GM19193 (cell line): Measurements from ENCODE around the gene HTT.
A peak's percentile ranks its signal among the peaks of the same experiment; 100 is the strongest.

Experiments used
- POLR2A ChIP-seq: IDR thresholded peaks from 4 replicates; pipeline ENCODE4 v1.6.1; 2011; ENCODE audit not compliant: insufficient read depth, insufficient read length; ENCODE audit errors: extremely low read depth

The HTT gene

DNA sequence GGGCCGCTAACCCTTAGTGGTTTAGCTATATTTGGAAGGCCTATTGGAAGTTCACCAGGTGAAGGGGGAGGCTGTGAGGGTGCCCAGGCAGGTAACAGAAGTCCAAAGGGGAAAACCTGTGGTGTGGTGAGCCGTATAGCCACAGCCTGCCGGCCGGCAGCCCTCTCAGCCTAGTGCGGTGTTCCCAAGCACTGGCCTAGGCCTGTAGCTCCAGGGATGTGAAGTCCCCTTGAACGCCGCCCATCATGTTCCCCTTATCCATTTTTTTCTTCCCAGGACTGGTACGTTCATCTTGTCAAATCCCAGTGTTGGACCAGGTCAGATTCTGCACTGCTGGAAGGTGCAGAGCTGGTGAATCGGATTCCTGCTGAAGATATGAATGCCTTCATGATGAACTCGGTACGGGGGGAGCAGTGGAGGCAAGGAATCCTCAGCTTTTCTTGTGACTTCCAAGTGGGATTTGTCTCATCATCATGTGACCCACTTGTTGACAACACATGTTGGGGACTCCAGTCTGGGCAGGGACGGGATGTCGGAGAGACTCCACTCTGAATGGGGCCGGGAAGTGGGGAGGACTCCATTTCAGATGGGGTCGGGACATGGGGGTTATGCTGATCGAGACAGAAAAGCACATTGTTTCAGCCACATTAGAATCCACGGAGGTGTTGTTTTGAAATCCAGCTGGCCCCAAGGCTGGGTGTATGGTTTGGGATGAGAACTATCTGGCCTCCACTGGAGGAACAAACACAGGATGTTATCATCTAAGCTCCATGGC is 135.3 kb downstream of the HTT start:
- no peak for TF ChIP-seq POLR2A

DNA sequence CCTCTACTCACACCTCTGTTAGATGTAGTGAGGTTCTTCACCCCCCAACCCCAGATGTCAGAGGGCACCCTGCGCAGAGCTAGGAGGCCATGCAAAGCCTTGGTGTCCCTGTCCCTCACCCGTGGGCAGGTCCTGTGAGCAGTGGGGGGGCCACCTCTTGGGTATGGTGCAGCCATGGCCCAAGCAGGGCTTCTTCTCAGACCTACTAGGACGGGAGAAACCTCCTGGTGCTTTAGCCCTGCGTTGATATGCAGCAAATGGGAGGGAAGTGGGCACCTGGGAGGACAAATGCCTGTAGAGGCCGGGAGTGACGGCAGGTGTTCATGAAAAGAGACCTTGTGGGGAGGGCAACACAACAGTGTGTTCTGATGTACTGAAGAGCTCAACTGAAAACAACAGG is 136.0 kb downstream of the HTT start:
- no peak for TF ChIP-seq POLR2A

DNA sequence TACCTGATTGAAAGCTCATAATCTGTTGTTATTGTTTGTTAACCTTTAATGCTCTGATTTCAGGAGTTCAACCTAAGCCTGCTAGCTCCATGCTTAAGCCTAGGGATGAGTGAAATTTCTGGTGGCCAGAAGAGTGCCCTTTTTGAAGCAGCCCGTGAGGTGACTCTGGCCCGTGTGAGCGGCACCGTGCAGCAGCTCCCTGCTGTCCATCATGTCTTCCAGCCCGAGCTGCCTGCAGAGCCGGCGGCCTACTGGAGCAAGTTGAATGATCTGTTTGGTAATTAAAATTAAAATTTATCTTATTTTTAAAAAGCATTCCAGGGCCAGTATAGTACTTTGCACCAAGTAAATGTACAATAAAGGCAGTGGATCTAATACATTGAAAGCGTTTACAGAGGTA is 137.4 kb downstream of the HTT start:
- TF ChIP-seq POLR2A: no peak

DNA sequence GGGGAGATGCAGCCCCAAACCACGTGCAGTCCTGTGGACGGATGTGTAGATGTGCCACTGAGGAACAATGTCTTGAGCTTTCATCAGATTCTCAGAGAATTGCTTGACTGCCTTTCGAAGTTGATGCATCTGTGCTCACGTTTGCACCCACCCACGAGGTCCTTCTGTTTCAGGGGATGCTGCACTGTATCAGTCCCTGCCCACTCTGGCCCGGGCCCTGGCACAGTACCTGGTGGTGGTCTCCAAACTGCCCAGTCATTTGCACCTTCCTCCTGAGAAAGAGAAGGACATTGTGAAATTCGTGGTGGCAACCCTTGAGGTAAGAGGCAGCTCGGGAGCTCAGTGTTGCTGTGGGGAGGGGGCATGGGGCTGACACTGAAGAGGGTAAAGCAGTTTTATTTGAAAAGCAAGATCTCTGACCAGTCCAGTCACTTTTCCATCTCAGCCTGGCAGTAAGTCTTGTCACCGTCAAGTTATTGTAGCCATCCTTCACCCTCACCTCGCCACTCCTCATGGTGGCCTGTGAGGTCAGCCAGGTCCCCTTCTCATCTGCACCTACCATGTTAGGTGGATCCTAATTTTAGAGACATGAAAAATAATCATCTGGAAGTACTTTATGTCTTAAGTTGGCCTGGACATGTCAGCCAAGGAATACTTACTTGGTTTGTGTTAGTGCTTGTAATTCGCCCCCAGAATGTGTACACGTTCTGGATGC is 138.1 kb downstream of the HTT start:
- TF ChIP-seq POLR2A: no peak

DNA sequence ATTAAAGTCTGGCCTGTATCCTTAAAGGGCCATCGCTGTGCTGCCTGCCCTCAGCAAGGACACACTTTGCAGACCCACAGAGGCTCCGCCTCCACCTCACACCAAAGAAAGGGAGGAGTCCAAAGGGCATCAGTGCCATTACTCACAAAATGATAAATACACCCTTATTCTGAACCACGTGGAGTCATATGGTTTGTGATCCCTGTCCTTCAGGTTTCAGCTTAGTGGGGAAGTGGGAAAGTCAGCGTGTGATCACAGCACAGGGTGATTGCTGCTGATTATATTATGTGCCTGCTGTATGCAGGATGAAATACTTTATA is 138.6 kb downstream of the HTT start:
- no peak for TF ChIP-seq POLR2A

DNA sequence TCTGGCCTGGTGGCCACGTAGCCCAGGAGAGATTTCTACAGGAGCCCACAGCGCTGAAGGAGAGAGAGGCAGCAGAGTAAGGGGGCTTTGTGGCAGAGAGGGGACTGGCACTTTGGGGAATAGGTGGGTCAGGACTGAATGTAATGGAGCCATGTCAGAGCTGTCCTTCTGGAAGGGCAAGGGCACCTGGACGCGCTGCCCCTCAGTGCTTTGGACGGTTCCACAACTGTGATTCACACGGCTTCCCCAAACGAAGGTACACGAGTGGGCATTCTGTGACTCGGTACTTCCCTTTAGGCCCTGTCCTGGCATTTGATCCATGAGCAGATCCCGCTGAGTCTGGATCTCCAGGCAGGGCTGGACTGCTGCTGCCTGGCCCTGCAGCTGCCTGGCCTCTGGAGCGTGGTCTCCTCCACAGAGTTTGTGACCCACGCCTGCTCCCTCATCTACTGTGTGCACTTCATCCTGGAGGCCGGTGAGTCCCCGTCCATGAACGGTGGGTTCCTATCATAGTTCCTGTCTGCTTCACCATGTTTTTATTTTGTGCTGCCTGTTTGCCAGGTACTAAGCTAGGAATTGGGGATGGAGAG is 139.3 kb downstream of the HTT start:
- peak; percentile 22 for TF ChIP-seq POLR2A

DNA sequence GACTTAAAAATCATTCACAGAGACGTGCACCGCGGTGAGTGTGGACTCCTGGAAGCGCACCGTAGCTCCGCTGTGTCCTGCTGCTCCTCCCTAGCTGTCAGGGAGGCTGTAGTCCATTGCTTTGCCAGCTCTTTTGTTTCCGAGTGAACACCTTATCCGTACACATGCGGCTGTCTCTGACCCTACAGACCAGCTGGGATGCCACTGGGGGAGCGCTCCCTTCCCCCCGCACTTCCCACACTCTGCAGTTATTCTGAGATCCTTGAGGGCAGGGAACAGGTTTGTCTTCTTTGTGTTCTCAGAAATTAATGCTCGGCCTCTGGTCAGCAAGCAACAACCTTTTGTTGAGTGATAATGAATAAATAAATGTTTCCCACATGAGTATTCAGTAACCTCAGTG is 140.8 kb downstream of the HTT start:
- no peak for TF ChIP-seq POLR2A

DNA sequence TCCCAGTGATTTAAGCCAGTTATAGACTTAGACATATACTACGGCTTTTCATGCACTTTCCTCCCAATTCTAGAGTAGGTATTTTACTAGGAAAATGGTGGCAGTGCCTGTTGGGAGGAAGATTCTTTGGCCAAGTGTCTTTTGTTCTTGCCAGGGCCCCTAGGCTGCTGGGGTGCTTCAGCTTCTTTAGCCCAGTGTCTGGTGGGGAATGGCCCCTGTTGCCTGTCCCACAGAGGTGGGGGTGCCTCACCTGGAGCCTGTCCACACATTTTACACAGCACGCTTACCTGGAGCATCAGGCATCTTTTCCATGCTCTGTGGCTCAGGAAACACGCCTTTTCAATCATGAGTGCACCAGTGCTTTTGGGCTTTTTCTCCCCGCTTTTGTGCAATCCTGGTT is 141.3 kb downstream of the HTT start:
- no peak for TF ChIP-seq POLR2A

DNA sequence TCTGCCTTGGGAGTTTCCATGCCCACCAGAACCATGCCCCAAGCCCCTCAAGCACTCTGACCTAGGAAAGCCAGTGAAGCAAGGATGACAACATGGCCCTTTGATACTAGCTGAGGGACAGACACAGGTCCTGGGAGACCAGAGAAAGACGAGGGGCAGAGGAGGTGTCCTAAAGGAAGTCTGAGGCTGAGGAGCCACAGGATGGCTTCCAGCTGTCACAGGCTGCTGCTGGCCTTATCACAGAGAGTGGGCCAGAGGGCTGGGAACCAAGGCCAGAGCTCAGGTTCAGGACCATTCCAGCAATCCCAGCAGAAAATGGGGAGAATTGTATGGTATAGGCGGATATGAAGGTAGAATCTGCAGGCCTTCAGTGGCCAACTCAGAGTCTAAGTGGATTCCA is 142.8 kb downstream of the HTT start:
- TF ChIP-seq POLR2A: no peak

DNA sequence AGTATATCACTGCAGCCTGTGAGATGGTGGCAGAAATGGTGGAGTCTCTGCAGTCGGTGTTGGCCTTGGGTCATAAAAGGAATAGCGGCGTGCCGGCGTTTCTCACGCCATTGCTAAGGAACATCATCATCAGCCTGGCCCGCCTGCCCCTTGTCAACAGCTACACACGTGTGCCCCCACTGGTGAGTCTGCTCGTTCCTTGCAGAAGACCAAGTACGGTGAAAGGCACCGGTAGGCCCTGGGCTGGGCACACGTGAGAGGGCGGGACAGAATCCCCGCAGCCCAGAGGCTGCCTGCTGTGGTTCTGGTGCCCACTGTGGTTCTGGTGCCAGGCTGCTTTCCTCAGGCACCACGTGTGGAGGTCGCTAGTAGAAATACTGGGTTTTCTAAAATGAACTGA is 143.3 kb downstream of the HTT start:
- TF ChIP-seq POLR2A: no peak

DNA sequence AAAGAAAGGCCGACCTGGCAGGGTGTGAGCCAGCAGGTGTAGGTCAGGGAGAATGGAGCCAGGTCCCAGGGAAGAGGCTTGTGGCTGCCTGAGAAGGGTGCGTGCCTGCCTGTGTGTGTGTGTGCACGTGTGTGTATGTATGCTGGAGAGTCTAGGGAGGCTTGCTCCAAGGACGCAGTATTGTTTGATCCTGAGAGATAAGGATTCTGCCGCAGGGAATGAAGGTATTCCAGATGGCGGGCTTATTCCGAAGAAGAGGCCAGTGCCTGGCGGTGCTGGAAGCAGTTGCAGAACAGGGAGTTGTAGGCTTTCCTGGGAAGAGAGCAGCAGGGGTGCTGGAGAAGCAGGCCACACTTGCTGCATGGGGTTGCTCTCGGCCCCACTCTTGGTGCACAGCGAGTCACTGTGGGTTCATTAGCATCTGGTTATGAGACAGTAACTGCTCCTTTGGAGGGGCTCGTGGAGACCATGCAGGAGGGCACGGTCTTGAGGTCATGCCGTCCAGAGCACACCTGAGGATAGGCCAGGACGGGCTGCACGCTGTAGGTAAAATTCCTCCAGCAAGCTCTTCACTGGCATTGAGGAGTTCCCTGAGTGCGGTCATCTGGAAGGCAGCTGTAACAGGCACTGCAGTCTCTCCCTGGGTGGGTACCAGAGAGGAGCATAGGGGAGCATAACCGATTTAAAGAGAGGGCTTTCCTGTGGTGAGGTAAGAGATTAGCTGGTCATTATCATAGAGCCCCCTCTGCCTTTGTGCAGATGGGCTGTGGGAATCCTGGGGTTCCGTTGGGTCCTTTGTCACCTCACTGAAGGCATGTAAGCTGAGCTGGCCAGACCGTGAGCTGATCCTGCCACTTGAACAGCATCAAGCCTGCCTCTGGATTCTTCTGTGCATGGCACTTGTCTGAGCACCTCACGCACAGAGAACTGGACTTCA is 144.6 kb downstream of the HTT start:
- no peak for TF ChIP-seq POLR2A

DNA sequence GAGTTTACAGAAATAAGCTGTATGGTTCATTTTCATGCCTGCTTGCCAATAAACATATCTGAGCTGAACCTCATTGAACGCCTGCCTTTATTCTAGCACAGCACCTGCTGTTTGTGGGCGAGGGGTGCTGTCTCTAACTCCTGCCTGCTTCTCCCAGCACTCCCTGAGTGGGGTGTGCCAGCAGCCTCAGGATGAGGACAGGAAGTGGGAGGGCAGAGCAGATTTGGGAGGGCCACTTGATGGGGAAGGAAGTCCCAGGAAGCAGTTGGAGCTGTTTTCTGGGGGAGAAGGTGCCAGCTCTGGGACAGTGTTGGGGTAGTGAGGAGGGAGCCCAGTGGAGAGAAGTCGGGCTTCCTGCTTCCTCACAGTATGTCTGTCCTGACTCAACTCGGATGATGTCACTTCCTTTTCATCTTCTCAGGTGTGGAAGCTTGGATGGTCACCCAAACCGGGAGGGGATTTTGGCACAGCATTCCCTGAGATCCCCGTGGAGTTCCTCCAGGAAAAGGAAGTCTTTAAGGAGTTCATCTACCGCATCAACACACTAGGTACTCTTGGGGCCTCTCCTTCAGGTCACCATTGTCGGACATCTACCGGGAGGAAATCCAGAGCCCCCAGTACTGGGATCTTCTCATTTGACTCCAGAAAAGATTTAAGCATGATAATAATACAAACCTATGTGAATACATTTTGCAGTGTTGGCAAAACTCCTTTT is 145.4 kb downstream of the HTT start:
- TF ChIP-seq POLR2A: no peak

DNA sequence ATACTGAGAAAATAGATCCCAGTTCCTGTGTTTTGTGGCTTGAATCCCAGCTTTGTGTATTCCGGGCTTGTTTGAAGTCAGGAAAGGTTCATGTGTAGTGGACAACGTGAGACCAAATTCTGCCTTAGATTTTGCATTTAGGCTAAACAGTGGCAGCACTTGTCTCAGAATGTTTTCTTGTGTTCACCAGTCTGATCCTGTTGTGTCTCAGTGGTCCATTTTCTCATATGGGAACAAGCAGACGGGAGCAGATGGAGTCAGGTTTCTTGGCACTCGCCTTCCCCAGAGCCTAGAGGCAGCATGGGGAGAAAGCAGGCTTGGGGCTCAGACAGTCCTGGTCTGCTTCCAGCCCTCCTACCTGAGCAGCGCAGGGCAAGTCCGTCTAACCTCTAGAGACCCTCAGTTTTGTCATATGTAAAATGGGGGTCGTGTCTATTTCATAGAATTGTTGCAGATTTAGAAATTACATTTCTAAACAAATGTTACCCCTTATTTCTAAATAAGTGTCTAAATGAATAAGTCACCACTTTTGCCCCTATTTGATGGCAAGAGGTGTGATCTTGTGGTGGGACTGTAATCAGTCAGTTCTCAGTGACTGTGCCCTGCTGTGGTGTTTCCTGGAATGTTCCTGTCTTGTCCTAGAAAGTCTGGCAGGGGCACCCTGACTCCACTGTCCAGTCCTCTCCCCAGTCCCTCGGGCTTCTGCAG is 146.1 kb downstream of the HTT start:
- no peak for TF ChIP-seq POLR2A

DNA sequence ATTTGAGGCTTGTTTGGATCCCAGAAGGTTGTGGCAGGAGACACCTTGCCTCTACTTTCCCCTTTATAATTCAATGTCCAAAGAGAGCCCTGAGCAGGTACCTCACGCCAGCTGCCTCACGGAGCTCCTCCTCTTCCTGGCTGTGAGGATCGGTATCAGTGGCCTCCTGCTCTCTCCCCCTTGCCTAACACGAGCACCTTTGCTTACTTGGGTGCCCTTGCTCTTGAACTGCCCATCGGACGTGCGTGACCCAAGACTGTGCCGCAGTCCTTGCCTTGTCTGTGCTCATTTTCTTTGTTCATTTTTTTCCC is 146.7 kb downstream of the HTT start:
- no peak for TF ChIP-seq POLR2A
